Right kidney (tissue), 1 donor: Measurements from ENCODE around the gene MEGF6.
"Not testable (repeated sequence)": the region's sequence is repeated elsewhere in the genome, so short reads cannot be mapped to it uniquely, and the experiment has no call there.

Experiments used
- DNase-seq: peaks from one replicate; pipeline ENCODE4 v3.0.0-alpha.2; 2016

MEGF6 gene

DNA sequence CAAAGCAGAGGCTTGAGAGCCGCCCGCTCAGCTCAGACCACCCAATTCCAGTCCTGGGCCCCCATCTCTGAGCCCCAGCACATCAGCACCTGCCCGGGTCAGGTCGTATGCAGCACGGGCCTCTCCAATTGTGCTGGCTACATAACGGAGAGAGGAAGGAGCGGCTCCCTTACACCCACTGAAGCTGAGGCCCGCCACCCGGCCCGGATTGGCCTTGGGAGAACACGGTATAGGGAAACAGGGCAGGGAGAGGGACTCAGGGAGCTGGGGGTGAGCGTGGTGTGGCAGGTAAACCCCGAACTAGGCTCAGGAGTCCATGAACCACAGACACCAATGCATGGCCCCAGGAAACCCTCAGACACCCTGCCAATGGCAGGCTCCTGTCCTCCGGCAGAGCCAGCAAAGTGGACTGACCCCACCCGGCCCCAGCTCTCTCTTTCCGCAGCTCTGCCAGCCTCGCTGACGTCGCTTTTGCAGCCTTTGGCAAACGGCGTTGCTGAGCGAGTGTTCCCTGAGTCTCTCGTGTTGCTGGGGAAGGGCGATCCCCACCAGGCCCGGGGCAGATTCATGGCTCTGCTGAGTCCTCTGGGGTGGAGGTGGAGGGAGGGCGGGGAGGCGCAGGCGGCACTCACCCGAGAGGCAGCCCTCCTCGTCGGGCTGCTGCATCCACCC is 16.5 kb downstream of the MEGF6 start:
- DNase-seq: no peak

DNA sequence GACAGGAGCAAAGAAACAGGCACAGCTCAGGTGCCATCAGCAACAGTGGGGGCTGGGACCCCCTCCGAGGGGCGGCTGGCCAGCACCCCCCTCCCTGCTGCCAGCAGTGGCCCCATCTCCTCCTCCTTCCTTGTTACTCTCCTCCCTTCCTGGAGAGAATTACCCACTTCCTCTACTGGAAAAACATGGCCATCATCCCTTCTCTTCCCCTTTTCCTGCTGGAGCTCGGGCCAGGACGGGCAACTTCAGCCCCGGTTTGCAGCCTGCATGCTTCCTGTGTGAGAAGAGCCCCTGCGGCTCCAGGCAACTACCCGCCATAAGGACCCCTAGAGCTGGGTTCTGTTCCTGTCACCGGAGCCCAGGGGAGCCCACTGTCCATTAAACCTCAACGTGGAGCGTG is 17.6 kb downstream of the MEGF6 start:
- DNase-seq: no peak

DNA sequence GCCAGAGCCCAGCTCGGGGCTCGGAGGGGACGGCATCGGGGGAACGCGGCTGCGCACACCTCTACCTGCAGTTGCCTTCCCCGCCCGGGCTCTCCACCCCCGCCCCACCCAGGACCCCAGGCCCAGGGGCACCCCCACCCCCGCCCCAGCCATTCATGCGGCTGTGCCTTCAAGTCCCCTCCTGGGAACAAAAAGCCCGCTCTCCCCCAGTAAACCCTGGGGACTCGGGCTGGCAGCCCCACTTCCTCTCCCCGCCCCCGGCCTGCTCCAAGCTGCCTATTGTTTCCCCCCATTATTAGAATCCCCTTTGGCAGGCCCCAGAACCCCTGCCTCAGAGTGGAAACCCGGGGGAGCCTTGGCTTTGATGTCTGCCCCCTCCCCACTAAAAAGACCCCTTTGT is 18.0 kb downstream of the MEGF6 start:
- no peak for DNase-seq

DNA sequence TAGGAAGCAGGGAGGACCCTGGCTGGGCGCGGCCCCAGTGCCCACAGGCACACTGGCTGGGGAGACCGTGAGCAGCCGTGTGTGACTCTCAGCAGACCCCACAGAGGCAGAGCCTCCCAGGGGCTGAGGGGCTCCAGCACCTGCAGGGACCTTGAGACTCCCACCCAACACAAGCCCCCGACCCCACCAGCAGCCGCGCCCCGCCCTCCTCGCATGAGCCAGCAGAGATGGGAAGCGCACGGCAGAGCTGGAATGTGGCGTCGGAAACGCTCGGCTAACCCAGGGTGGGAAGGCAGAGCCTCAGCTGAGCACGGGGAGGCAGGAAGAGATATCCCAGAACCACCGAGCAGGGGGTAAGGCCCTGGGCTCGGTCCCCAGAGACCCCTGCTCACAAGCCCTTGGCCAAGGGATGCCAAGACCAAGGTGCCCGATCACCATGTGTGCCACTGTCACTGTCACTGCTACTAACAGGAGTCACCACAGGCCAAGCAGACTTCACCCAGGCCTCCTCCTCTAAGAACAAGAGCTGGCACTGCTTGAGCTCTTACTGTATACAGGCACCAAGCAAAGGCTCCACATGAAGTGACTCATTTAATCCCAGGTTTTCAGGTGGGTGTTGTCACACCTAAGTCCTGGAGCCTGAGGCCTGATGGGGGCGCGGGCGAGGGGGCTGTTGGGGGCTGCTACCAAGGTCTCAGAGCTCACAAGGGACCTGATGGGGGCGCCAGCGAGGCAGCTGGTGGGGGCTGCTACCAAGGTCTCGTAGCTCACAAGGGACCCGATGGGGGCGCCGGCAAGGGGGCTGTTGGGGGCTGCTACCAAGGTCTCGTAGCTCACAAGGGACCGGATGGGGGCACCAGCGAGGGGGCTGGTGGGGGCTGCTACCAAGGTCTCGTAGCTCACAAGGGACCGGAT is 20.1 kb downstream of the MEGF6 start:
- no peak for DNase-seq

DNA sequence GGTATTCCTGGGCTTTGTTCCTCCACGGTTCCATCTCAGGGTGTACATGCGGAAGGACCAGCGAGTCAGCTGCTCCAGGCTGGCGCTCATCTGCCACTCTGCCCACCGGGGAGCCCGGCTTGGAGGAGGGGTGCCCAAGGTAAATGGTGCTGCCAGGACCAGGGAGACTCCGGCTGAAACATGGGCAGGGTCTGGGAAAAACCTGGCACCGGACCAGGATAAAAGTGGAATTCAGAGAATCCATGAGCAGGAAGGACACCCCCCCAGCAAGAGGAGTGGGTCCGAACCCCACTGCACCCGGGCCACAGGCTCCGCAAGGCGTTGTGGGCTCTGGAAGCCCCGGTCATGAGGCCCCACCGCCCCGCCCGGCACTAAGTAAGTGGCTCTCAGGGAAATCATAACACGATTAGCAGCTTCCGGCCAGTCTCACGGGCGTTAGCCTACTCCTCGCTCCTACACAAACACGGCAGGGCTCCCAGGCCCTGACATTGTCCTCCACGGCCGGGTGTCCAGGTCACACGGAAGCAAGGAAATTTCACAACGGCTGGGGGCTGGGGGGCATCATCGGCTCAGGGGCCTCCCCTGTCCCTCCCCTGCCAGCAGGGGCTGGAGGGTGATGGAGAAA is 21.1 kb downstream of the MEGF6 start:
- peak; percentile 67 for DNase-seq

DNA sequence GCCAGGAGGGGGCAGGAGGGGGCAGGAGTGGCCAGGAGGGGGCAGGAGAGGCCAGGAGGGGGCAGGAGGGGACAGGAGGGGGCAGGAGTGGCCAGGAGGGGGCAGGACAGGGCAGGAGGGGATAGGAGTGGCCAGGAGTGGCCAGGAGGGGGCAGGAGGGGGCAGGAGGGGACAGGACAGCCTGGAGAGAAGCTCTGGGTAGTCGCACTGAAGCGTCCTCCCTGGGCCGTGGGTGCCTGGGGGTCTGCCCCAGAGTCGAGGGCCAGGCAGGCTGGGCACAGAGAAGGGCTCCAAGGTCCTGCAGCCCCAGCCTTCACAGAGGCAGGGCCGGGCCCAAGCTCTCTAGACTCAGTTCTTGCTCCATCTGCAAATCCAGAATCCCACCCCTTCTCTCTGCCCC is 22.9 kb downstream of the MEGF6 start:
- DNase-seq: no peak

DNA sequence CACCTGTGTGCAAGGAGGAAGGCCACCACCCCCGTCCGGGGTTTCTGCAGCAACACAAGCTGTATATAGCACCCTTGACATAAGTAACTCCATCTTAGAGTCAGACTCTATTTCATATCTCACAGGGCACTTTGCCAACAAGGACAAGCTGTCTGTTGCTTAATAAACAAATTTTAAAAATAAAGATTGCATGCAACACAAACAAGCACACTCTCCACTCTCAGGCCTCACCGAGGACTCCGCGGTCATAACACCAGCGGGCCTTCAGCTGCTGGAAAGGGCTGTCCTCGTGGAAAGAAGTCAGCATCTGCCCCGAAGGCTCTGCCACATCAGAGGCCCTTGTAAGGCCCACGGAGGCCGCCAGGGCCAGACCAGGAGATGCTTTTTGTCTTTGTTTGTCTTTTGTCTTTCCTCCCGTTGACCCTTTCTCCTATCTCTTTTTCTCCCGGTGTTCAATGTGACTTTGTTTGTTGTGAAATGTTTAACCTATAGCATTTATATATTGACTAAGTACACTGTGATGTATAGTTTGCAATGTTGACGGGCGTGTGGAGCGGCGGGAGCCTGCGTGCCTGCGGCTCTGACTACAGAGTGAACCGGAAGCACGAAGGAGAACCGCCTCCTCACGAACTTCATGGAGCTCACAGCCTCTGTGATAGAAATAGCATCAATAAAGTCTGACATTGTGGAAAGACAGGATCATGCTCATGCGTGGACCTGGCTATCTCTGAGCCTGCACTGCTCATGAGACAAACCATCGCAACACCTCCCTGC is 24.1 kb downstream of the MEGF6 start:
- DNase-seq: no peak

DNA sequence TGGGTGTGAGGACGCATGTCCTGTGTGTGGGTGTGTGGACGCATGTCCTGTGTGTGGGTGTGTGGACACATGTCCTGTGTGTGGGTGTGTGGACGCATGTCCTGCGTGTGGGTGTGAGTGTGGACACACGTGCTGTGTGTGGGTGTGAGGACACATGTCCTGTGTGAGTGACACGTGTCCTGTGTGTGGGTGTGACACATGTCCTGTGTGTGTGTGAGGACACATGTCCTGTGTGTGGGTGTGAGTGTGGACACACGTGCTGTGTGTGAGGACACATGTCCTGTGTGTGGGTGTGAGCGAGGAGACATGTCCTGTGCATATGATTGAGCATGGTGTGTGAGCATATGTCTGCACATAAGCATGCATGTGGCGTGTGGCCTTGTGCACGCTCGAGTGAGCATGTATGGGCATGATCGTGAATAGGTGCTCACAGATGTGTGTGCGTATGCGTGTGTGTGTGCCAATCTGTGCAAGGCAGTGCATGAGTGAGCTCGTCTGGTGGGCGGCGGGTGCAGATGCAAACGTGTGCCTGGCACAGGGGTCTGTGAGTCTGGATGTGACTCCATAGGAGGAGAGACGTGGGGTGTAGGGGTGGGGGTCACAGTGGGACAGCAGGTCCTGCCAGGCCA is 25.3 kb downstream of the MEGF6 start:
- no peak for DNase-seq

DNA sequence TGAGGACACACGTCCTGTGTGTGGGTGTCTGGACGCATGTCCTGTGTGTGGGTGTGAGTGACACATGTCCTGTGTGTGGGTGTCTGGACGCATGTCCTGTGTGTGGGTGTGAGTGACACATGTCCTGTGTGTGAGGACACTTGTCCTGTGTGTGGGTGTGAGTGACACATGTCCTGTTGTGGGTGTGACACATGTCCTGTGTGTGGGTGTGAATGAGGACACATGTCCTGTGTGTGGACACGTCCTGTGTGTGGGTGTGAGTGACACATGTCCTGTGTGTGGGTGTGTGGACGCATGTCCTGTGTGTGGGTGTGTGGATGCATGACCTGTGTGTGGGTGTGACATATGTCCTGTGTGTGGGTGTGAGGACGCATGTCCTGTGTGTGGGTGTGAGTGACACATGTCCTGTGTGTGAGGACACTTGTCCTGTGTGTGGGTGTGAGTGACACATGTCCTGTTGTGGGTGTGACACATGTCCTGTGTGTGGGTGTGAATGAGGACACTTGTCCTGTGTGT is 25.9 kb downstream of the MEGF6 start:
- DNase-seq: not testable (repeated sequence)

DNA sequence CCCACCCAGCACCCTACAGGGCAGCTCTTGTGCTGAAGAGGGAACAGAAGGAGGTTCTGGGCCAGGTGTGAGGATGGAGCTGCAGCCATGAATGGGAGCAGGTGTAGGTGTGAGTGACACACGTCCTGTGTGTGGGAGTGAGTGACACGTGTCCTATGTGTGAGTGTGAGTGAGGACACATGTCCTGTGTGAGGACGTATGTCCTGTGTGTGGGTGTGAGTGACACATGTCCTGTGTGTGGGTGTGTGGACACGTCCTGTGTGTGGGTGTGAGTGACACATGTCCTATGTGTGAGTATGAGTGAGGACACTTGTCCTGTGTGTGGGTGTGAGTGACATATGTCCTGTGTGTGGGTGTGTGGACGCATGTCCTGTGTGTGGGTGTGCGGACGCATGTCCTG is 26.4 kb downstream of the MEGF6 start:
- no peak for DNase-seq

DNA sequence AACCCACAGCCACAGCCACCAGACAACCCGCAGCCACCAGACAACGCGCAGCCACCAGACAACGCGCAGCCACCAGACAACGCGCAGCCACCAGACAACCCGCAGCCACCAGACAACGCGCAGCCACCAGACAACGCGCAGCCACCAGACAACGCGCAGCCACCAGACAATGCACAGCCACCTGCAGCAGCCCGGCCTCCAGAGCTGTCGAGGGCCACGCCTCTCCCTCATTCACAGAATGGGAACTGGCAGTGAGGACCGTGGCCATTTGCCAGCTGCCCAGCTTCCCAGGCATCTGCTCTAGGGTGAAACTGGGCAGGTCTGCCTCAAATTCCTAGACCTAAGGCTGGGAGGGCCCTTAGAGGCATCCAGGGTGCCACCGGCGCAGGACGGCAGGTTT is 27.6 kb downstream of the MEGF6 start:
- DNase-seq: not testable (repeated sequence)

DNA sequence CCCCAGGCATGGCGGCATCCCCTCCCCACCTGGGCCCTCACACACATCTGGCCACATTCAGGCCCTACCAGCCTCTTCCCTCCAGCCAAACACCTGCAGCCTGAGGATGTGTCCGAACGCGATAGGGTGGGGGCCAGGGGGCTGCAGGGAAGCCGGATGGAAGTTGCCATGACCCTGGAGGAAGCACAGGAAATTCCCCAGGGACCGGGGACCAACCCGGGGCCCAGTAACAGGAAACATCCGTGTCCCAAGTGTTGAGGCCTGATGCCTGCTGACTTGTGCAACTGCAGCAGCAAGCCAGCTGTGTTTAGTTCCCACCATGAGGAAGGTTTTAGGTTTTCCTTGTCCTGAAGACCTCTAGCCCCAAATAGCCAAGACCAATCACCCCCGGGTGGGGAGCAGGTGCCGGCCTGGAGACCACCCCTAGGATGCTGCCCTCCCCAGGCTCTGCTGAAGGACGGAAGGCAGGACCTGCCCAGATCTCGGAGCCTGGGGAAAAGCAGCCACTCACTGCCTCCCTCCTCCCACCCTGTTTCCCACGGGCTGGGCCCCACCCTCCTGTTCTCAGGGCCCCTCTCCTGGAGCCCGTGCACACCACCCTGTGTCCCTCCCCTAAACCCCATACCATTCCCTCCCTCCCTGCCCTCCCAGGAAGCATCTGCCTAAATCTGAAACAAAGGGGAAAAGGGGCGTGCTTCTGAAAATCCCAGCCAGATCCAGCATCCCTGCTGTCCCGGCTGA is 29.8 kb downstream of the MEGF6 start:
- DNase-seq: no peak

DNA sequence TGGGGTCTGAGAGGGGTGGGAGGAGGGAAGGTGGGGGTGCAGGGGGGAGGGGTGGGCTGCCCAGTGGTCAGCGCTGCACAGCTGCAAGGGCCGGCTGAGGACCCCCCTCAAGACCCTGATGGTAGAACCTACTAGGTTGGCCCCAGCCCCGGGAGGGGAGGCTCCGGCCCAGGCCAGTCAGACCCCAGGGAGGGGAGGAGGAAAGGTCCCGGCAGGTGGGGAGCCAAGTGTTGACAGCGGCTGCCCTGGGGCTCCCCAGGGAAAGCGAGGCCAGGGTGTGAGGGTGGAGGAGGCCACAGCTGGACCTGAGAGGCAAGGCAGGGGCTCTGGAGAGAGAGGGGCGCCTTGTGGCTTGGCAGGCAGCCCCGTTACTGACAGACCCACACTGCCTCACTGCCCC is 31.1 kb downstream of the MEGF6 start:
- no peak for DNase-seq

DNA sequence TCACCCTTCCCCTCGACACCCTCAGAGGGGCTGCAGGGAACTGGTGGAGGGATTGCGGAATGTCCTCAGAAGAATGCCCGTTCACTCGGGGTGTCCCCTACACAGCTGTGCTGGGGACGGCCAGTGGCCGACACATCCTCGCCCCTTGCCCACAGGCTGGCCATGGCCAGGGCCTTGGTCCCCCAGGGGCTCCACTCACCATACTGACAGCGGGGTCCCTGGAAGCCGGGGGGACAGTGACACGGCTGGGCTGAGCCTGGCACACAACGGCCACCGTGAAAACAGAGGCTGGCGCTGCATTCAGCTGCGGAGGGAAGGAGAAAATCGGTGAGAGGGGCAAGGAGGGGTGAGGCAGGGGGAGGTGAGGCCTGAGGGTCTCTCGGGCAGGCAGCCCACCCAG is 31.7 kb downstream of the MEGF6 start:
- no peak for DNase-seq

DNA sequence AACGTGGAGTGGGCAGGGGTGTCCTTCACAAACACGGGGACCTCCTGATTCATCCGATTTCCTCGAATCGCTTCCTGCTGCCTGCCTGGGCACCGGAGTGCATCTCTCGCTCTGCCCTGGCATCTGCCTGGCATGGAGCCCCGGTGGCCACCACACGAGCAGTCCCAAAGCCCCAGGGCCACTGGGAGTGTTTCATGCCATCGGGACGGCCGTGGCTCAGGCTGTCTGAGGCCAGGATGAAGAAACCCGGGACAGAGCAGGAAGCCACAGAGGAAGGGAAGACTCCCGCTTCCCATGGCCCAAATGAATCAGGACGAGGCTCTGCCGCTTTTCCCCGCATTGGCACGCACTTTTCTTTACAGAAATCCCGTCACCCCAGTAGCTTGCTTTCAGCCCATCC is 32.4 kb downstream of the MEGF6 start:
- DNase-seq: no peak

DNA sequence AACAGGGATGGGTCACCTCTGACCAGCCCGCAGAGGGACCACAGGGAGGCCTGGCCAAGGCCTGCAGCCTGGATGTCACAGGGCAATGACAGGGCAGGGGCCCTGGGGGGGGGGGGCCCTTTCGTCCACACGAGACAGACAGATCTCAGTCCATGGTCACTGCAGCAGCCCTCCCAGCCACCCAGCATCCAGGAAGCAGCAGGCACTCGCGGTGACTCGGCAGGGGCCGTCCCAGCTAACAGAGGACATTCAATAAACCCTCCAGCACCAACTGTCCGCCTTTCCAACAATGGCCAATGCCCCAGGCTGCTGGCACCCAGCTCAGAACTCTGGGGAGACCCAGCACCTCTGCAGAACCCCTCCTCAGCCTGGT is 32.9 kb downstream of the MEGF6 start:
- DNase-seq: no peak

DNA sequence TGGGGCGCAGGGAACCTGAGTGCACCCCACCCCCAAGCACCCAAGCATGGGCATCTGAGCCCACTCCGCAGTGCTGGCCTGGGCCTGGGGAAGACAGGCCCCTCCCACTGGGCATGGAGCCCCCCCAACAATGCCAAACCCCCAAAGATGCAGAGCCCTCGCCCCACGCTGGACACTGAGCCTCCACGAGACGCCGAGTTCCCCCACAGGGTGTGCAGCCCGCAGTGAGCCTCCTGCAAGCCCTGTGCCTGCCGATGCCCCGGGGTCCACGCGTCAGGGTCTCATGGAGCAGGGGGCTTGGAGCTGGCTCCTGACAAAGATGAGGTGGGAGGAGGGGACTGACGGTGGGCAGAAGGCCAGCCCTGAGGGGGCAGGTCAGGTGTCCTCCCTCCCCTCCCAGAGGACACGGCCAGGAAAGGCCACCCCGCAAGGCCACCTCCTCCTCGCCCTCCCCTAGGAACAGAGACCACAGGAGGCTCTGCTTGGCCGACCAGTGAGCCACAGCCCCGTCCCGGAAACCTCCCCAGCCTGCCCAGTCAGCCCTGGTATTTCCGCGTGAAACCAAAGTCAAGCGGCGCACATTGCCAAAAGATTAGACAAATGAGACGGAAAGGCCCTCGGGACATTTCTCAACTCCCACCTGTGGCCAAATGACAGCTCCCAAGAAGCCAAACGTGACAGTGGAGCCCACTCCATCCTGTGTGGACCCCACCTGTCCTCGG is 33.4 kb downstream of the MEGF6 start:
- DNase-seq: no peak

DNA sequence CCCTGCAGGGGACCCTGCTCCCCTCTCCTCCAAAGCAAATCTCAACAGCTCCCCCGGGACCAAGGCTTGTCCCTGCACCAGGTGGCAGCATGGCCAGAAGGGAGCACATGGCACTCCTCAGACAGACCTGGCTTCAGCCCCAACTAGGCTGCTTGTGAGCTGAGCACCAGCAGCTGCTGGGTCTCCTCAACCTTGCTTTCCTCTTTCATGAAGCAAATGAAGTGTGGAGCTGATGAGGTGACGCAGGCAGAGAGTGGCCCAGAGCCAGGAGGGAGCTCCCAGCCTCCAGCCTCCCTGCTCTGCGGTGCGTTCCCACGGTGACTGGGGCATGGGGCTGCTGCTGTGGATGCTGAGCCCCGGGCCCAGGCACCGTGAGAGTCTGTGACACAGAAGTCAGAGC is 34.0 kb downstream of the MEGF6 start:
- DNase-seq: no peak

DNA sequence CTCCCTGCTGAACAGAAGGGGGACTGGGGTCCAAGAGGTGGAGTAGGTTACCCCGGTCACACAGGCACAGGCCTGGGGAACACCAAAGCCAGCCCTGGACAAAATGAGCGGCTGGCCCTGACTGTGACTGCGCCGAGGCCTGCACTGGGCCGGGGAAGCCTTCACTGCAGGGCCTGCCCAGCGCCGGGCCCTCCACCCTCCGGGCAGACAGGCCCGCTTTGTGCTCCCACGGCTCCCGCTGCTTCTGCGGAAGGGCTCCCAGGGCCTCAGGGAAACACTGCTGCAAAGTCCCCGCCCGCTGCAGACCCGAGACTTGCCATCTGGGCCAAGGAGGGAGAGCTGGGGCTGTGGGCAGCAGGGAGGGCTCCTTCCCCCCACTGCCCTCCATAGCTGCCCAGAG is 35.3 kb downstream of the MEGF6 start:
- DNase-seq: no peak

DNA sequence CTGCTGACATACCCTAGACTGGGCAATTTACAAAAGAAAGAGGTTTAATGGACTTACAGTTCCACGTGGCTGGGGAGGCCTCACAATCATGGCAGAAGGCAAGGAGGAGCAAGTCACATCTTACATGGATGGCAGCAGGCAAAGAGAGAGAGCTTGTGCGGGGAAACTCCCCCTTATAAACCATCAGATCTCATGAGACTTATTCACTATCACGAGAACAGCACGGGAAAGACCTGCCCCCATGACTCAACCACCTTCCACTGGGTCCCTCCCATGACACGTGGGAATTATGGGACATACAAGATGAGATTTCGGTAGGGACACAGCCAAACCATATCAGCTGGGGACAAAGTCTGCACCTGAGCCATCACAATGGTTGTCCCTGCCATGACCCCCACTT is 35.8 kb downstream of the MEGF6 start:
- not testable (repeated sequence) for DNase-seq

DNA sequence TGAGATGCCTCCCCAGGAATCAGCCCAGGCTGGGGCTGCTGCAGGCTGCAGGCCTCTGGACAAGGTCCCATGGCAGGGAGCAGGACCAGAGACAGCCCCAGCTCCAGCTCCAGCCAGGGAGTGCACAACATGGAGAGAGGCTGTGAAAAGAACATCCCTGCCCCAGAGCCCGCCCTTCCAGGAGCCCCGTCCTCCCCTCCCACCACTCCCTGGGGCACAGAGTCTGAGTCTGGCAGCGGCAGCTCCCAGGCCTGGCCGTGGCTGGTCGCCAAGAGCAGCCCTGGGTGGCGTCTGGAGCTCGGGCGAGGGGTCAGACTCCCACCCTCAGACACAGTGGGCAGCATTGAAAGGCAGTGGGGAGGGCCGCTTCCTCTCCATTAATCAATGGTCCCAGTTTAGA is 37.8 kb downstream of the MEGF6 start:
- no peak for DNase-seq
